KMS-11 (cell line): Measurements from ENCODE around the gene MT1G.

Experiments used
- H2AFZ ChIP-seq: fragments of 200-600 bp; sonication (generic); 2 replicates; pipeline ENCODE4 v1.6.1; 2016; ENCODE audit warnings: antibody characterized with exemption, mixed run types, low read depth
- H3K27ac ChIP-seq: fragments of 200-600 bp; sonication (generic); 2 replicates; pipeline ENCODE4 v1.6.1; 2016; ENCODE audit warnings: mild to moderate bottlenecking, mixed run types
- H3K27me3 ChIP-seq: fragments of 200-600 bp; sonication (generic); 2 replicates; pipeline ENCODE4 v1.6.1; 2017; ENCODE audit warnings: mild to moderate bottlenecking, low read depth, mixed run types, moderate library complexity; ENCODE audit not compliant: insufficient read depth
- H3K36me3 ChIP-seq: fragments of 200-600 bp; sonication (generic); 2 replicates; pipeline ENCODE4 v1.6.1; 2017; ENCODE audit warnings: mild to moderate bottlenecking, mixed run types; ENCODE audit not compliant: insufficient read depth
- H3K4me1 ChIP-seq: fragments of 200-600 bp; sonication (generic); 2 replicates; pipeline ENCODE4 v1.6.1; 2016; ENCODE audit warnings: mild to moderate bottlenecking, low read depth, mixed run types; ENCODE audit not compliant: poor library complexity, severe bottlenecking
- H3K4me2 ChIP-seq: fragments of 200-600 bp; sonication (generic); 2 replicates; pipeline ENCODE4 v1.7.0; 2016; ENCODE audit warnings: mild to moderate bottlenecking, mixed run types
- H3K4me3 ChIP-seq: fragments of 200-600 bp; sonication (generic); IDR thresholded peaks from 2 replicates; pipeline ENCODE4 v1.6.1; 2017; ENCODE audit warnings: low read depth, low read length, mixed read lengths; ENCODE audit not compliant: insufficient read depth
- H3K79me2 ChIP-seq: fragments of 200-600 bp; sonication (generic); 2 replicates; pipeline ENCODE4 v1.6.1; 2016; ENCODE audit warnings: low read depth, mixed run types; ENCODE audit not compliant: insufficient read depth
- H3K9ac ChIP-seq: fragments of 200-600 bp; sonication (generic); 2 replicates; pipeline ENCODE4 v1.6.1; 2016; ENCODE audit warnings: mild to moderate bottlenecking, mixed run types
- H4K20me1 ChIP-seq: fragments of 200-600 bp; sonication (generic); 2 replicates; pipeline ENCODE4 v1.6.1; 2016; ENCODE audit warnings: mild to moderate bottlenecking, mixed run types; ENCODE audit not compliant: insufficient read depth
- TF ChIP-seq, protein P1 (sequence below): fragments of 200-600 bp; sonication (generic); conservative IDR thresholded peaks from 2 replicates; pipeline ENCODE4 v1.6.1; 2017; ENCODE audit warnings: low read depth, mild to moderate bottlenecking, antibody characterized with exemption, low read length, moderate library complexity, mixed read lengths

The MT1G gene

DNA sequence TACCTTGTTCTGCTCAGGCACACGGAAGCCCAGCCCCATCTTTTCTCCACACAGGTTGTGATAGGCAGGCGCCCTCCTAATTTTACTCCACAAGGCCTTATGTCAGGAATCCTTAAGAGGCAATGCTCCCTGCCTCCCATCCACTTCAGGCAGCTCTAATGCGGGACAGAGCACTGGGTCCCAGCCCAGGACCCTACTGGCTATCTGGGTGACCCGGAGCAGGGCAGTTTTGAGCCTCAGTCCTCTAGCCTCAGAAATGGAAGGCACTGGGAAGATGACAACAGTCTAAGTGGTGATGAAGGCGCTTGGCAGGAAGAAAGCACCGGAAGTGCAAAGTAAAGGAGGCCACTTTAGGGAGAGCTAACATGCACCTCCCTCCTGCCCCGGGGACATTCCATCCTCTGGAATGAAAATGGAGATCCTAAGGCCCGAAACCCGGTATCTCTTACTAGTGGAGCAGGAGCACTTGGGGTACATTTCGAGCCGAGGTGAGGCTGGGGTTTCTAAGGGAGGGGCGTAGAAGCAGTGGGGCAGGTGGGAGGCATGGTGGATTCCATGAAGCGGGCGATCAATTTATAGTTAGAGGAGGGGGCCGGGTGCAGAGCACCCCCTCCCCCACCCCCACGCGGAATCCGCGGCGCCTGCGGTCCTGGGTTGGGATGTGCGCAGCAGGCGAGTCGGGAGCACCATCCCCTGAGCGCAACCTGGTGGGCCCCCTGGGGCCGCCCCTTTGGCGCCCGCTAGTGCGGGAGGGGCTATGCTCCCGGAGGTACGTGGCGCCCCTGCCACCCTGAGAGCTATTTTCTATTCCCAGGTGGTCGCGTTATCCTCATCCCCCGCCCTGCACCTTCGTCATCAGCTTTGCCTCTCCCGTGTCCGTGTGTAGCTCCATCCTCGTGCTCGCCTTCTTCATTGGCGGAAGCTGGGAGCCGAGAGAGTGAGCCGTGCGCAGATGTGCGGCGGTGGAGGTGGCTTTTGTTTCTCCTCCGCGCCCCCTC, 5.2 kb downstream of the MT1G start:
- no peaks in the 10 kb centered on the region for H4K20me1 ChIP-seq
- no peaks in the 10 kb centered on the region for H3K4me1 ChIP-seq
- H3K36me3 ChIP-seq, result no peaks in the 10 kb centered on the region
- H3K4me3 ChIP-seq, result no peak overlapping the region
- H2AFZ ChIP-seq, result no peak overlapping the region
- H3K79me2 ChIP-seq, result no peaks in the 10 kb centered on the region
- TF ChIP-seq, protein P1, sequence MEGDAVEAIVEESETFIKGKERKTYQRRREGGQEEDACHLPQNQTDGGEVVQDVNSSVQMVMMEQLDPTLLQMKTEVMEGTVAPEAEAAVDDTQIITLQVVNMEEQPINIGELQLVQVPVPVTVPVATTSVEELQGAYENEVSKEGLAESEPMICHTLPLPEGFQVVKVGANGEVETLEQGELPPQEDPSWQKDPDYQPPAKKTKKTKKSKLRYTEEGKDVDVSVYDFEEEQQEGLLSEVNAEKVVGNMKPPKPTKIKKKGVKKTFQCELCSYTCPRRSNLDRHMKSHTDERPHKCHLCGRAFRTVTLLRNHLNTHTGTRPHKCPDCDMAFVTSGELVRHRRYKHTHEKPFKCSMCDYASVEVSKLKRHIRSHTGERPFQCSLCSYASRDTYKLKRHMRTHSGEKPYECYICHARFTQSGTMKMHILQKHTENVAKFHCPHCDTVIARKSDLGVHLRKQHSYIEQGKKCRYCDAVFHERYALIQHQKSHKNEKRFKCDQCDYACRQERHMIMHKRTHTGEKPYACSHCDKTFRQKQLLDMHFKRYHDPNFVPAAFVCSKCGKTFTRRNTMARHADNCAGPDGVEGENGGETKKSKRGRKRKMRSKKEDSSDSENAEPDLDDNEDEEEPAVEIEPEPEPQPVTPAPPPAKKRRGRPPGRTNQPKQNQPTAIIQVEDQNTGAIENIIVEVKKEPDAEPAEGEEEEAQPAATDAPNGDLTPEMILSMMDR, result no peak
- H3K4me2 ChIP-seq, result no peak overlapping the region
- no peak overlapping the region for H3K9ac ChIP-seq
- H3K27me3 ChIP-seq, result no peaks in the 10 kb centered on the region
- H3K27ac ChIP-seq, result no peak overlapping the region

DNA sequence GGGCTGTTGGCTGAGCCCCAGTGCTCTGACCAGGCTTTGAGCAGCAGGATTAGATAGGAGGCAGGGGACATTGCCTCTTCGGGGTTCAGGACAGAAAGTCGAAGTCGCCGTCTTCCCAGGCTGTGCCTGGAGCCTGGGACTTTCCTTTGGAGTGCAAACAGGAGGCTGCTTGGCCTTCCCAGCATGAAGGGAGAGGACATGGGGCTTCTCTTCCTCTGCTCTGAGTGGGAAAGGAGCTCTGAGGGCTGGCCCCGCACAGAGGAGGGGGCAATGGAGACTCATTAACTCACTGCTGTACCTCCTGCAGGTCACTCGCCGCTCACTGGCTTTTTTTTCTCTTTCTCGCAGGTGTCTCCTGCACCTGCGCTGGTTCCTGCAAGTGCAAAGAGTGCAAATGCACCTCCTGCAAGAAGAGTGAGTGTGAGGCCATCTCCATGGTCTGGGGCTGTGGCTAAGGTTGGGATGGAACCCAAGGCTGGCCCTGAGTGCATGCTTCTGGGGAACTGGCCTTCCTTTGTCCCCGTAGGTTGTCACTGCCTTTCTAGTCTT, 9.5 kb downstream of the MT1G start:
- TF ChIP-seq, protein P1, result no peak
- Histone ChIP-seq H4K20me1 (no peaks in the 10 kb centered on the region), H3K9ac (no peak overlapping the region), H3K79me2 (no peaks in the 10 kb centered on the region), H3K4me1 (no peaks in the 10 kb centered on the region), H3K4me2 (no peak overlapping the region), H3K27ac (no peak overlapping the region), H3K36me3 (no peaks in the 10 kb centered on the region), H3K4me3 (no peak overlapping the region), H3K27me3 (no peaks in the 10 kb centered on the region), H2AFZ (peak overlapping the region; percentile 26; the same call in 1 of the 2 replicates)

DNA sequence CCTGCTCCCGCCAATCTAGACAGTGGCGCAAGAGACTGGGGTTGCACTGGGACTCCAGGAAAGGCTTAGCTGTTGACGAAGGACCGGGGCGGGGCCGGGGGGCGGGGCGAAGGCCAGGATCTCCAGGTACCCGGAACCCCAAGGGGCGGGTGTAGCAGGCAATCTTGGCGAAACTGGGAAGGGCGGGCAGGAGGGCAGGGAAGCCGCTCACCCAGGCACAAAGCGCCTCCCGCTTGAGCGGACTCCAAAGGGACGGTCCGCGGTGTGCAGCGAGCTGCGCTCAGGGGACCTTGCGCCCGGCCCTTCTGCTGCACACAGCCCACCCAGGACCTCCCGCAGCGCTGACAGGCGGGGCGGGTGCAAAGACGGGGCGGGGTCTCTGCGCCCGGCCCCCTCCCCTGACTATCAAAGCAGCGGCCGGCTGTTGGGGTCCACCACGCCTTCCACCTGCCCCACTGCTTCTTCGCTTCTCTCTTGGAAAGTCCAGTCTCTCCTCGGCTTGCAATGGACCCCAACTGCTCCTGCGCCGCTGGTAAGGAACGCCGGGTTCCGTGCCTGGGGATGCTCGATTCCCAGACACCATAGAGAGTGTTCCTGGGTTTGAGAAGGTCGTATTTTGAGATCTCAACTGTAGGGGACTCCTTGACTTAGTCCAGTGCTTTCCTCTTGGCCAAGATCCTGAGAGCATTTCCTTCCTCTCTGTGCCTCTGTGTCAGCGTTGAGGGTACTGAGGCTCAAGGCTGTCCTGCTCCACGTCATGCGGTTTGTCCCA, 10.1 kb downstream of the MT1G start, which contains the start of gene MT1F:
Gene MT1F (plus strand): TSS at position 405 of the 772 bp plus-strand sequence. CDS start 100 bp downstream, at position 505.
- no peak within 1 kb of the TSS for H3K9ac ChIP-seq
- no peak within 1 kb of the TSS for H3K4me2 ChIP-seq
- TF ChIP-seq, protein P1, result no peak
- H3K27me3 ChIP-seq, result no peaks in the 10 kb centered on the region
- H3K4me1 ChIP-seq, result no peaks in the 10 kb centered on the region
- H3K27ac ChIP-seq, result no peak within 1 kb of the TSS
- H2AFZ ChIP-seq, result peak within 1 kb of the TSS; percentile 26; the same call in 1 of the 2 replicates
- no peaks in the 10 kb centered on the region for H3K36me3 ChIP-seq
- H3K4me3 ChIP-seq, result no peak within 1 kb of the TSS
- H3K79me2 ChIP-seq, result no peaks in the 10 kb centered on the region
- no peaks in the 10 kb centered on the region for H4K20me1 ChIP-seq

DNA sequence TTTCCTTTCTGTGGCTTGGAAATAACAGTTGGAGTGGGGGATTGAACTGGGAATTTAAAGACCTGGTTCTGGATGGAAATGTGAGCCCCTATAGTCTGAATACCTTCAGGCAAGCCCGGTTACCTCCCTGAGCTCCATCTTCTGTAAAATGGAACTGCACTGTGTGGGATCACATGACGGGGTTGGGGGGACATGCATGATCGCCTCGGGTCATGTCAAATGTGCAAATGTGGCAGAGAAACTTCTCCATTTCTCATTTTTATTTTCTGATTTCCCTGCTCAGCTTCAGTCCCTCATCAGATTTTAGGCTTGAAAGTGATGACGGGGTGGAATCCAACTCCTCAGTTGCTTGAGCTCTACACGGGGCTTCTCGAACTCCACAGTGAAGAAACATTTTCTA, 14.6 kb downstream of the MT1G start:
- no peak overlapping the region for H3K9ac ChIP-seq
- TF ChIP-seq, protein P1, result no peak

More for the DNA sequence above, 14.6 kb downstream of the MT1G start:
- Histone ChIP-seq H3K4me2 (no peak overlapping the region), H3K27me3 (no peaks in the 10 kb centered on the region), H3K36me3 (no peaks in the 10 kb centered on the region), H3K4me1 (no peaks in the 10 kb centered on the region), H3K4me3 (no peak overlapping the region), H4K20me1 (no peaks in the 10 kb centered on the region), H3K79me2 (no peaks in the 10 kb centered on the region), H3K27ac (no peak overlapping the region), H2AFZ (no peak overlapping the region)
